Stimulated activated CD8-positive, alpha-beta memory T cell treated with anti-CD3 and anti-CD28 coated beads, Interleukin-12 subunit alpha, Interleukin-12 subunit beta, amount 100 ng/mL, for 24 hours (primary cell): ENCODE measurements around the gene ZRSR2.
"Not testable (repeated sequence)": the region's sequence is repeated elsewhere in the genome, so short reads cannot be mapped to it uniquely, and the experiment has no call there.

Source experiments
- DNase-seq: peaks from one replicate; pipeline ENCODE4 v3.0.0-alpha.2; 2020; ENCODE audit errors: extremely low read depth

The ZRSR2 gene

GRCh38 chrX:15804563-15804962 is 14.3 kb downstream of the ZRSR2 start:
- no peak for DNase-seq

- DNase-seq = no peak
Observed at GRCh38 chrX:15808254-15808653, 18.0 kb downstream of the ZRSR2 start.

DNA sequence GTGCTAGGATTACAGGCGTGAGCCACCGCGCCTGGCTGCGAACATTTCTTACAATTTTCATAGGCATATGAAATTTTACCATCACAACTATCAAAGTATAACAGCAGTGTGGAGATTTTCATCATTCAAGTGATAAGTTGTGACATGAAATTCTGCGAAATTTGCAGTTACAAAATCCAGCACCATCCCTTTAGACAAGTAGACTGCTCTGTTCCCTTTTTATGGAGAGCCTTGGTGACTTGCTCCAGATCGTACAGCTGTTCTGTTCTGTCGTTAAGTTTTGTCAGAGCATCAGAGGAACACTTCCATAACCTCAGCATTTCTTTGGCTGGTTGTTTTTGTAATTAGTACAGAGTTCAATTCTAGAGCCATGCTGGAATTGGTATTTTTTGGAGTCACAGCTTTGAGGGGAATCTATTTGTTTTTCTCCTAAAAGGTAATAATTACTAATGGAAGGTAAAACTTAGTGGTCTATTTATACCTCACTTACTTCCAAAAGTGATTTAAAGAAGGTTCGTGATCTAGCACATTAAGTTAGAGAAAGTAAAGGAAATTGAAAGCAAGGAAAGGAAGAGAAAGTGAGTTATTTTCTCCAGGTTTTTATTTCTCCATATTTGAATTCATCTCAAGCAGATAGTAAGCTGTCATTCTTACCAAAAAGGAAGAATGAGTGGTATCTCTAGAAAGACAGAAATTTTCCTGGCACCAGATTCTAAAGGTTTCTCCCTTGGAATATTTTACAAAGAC is 22.1 kb downstream of the ZRSR2 start:
- no peak for DNase-seq

- no peak for DNase-seq
Observed at GRCh38 chrX:15813416-15813815, 23.1 kb downstream of the ZRSR2 start.

DNA sequence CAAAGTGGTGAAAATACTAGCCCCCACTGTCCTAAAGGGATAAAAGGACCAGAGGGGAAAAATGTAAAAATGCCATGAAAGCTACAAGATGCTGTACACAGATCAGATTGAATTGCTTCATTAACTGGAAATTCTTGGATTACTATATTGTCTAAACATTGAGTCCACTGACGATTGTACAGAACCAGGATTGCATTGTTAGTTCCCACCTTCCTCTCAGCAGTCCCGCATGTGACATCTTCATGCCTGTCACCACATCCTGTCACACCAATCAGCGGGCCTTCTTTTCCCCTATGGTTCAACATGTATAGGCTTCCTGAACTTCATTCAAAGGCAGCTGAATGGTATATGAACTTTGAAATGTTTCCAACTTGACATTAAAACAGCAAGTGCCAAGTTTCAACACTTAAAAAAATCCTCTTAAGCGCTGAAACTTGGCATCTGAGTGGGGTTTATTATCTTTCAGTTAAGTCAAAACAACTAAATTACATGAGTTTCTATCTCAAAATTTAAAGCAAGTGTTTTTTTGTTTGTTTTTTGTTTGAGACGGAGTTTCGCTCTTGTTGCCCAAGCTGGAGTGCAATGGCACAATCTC is 24.6 kb downstream of the ZRSR2 start:
- DNase-seq = no peak

DNA sequence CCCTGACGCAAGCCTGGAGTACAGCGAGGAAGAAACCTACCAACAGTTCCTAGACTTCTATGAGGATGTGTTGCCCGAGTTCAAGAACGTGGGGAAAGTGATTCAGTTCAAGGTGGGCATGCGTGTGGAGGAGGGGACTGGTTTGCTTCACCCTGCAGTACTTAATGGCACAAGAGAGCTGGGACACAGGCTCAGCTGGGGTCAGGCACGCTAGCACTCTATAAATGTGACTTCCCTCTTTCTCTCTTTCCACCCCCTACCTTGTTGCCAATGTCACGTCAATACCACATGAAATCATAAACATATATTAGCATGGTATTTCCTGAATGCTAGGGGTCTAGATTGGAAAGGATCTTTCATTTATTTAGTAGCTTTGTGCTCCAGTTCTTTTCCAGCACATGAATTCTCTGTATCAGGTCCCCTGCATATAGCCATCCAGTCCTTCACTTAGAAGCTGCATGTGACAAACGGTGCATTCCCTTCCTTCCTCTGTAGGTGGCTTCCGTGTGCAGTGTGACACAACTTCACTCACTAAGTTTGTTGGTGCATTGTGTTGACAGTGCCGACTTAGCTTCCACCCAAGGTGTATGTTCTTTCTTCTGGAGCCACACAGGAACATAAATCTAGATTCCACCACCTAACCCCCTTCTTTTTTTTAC is 25.6 kb downstream of the ZRSR2 start:
- no peak for DNase-seq

- no peak for DNase-seq
Observed at GRCh38 chrX:15816438-15816809, 26.1 kb downstream of the ZRSR2 start.

DNA sequence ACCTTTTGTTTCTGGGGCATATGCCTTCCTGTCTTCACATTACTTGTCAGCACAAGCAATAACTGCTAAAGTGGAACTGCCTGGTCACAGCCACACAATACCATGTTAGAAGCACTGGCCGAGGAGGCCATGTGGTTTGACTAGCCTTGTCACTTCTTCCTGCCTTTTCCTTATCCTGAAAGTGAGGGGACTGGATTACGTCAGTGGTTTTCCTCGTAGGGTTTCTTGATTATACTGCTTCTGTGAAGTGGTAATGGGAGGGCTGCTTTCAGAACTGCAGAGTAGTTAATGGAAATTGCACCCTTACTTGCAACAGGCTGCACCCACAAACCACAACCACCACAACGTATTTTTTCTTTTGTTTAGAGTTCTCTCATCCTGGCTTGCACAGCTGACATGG is 26.6 kb downstream of the ZRSR2 start:
- no peak for DNase-seq

DNA sequence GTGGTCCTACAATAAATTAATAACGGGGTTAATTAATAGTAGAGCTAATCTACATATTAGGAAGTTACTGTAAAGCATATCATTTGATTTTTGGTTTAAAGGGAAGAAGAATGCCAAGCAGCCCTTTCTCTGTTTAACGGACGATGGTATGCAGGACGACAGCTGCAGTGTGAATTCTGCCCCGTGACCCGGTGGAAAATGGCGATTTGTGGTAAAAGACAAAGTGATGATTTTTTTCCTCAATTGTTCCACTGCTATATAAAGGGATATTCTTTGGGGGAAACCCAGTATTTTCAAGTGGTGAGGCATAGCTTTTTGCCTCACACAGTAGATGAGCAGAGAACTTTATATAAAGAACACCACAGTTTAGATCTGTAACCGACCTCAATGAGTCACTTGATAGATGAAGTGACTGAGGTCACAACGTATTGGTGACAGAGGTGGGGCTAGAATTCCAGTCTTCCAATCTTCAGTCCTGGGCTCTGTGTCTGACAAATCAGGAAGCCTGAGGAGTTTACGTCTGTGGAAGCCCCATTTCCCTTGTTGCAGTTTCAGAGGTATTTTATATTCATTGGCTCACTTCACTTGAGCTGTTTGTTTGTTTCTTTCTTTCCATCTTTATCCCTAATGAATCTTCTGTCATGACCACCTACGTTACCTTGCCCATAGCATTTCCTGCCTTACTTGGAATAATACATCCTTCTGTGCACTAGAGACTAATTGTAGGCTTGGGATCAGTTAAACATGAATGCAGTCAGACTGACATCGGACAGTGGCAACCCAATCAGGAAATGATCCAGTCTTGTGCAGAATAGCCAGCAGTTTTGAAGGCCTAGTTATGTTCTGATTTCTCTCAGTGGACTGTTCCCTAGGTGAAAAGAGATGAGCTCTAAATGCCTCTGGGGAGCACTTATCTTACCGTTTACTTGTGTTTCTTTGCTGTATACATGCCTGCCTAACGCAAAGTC is 30.1 kb downstream of the ZRSR2 start:
- DNase-seq = no peak

DNA sequence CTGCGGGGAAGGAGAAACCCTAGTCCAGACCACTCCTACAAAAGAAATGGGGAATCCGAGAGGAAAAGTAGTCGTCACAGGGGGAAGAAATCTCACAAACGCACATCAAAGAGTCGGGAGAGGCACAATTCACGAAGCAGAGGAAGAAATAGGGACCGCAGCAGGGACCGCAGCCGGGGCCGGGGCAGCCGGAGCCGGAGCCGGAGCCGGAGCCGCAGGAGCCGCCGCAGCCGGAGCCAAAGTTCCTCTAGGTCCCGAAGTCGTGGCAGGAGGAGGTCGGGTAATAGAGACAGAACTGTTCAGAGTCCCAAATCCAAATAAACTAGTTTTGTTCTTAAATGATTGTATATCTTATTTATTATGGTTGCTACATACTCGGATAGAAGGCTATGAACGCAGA is 32.6 kb downstream of the ZRSR2 start:
- no peak for DNase-seq

- no peak for DNase-seq
Observed at GRCh38 chrX:15825936-15826335, 35.7 kb downstream of the ZRSR2 start.

GRCh38 chrX:15829217-15829616 is 38.9 kb downstream of the ZRSR2 start:
- DNase-seq = no peak

DNA sequence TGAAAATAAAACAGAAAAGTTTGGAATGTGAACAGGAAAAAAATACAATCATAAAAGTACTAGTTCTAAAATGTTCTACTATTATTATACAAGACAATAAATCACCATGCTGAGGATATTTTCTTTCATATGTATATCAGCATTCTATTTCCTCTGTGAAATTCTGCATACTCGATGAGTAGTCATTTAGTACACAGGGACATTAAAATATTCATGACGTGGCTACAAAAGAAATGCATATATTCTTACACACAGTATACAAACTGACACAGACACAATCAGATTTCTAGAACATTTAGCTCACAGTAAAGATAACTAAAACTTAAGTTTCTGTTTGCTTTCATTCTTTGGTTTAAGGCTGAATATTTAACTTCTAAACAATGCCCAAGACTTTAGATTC is 41.1 kb downstream of the ZRSR2 start:
- DNase-seq = not testable (repeated sequence)

DNA sequence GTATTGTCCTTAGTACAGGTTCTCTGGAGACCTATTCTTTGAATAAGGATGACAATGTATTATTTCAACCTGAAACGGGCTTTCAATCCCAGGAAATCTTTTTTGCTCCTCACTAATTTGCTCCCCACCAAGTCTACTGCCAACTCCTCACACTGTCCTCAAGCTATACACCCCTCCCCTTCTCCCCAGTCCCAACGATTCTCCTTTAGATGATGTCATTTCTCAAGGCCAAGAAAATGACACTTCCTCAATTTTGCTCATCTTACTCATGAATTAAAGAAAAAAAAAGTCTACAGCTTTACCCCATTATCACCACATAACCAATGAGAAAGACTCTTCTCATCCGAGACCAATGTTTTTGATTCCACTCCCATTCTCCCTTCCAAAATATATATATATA is 43.8 kb downstream of the ZRSR2 start:
- DNase-seq = no peak

- DNase-seq = no peak
Observed at GRCh38 chrX:15834827-15835595, 44.7 kb downstream of the ZRSR2 start.

DNA sequence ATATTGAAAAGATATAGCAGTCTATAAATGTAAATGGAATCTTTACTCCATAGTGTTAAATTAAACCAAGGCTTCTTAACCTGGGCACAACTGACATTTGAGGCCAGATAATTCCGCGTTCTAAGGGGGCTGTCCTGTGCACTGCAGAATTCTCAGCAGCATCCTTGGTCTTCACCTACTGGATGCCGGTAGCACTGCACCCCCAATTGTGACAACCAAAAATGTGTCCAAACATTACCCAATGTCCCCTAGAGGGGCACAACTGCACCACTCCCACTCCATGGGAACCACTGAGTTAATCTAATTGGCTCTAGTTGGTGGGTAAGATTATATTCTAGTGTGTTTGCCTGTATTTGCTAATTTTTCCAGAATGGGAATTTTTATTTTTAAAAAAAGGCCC is 47.7 kb downstream of the ZRSR2 start:
- DNase-seq = no peak

GRCh38 chrX:15841853-15842516 is 51.7 kb downstream of the ZRSR2 start:
- no peak for DNase-seq

- no peak for DNase-seq
Observed at GRCh38 chrX:15843960-15844359, 53.7 kb downstream of the ZRSR2 start.

- DNase-seq = no peak
Observed at GRCh38 chrX:15848576-15848975, 58.3 kb downstream of the ZRSR2 start.

- DNase-seq = no peak
Observed at GRCh38 chrX:15849555-15849954, 59.3 kb downstream of the ZRSR2 start.

GRCh38 chrX:15853586-15854079 is 63.3 kb downstream of the ZRSR2 start:
- DNase-seq = no peak
